ACC112 (cell line): ENCODE measurements around the gene VPS18.

Experiments
- H2AFZ ChIP-seq: fragments of 200-600 bp; sonication (generic); one replicate; pipeline ENCODE4 v1.6.0; 2017; ENCODE audit warnings: antibody characterized with exemption, low read length; ENCODE audit not compliant: unreplicated experiment
- H3K27ac ChIP-seq: fragments of 200-600 bp; sonication (generic); 2 replicates; pipeline ENCODE4 v1.5.1; 2014; ENCODE audit warnings: low read depth, mild to moderate bottlenecking, antibody characterized with exemption, low read length, moderate library complexity
- H3K27me3 ChIP-seq: fragments of 200-600 bp; sonication (generic); 2 replicates; pipeline ENCODE4 v1.6.1; 2014; ENCODE audit warnings: mild to moderate bottlenecking, antibody characterized with exemption, low read length, moderate library complexity, mixed read lengths; ENCODE audit not compliant: insufficient read depth
- H3K36me3 ChIP-seq: fragments of 200-600 bp; sonication (generic); 2 replicates; pipeline ENCODE4 v1.6.1; 2016; ENCODE audit warnings: mild to moderate bottlenecking, antibody characterized with exemption, low read length, moderate library complexity, mixed read lengths; ENCODE audit not compliant: insufficient read depth
- H3K4me1 ChIP-seq: fragments of 200-600 bp; sonication (generic); one replicate; pipeline ENCODE4 v1.6.1; 2016; ENCODE audit warnings: low read length, mixed read lengths; ENCODE audit not compliant: insufficient read depth, unreplicated experiment, control insufficient read depth
- H3K4me3 ChIP-seq: fragments of 200-600 bp; sonication (generic); 2 replicates; pipeline ENCODE4 v1.5.1; 2014; ENCODE audit warnings: mild to moderate bottlenecking, low read depth, low read length
- H3K79me2 ChIP-seq: fragments of 200-600 bp; sonication (generic); one replicate; pipeline ENCODE4 v1.6.0; 2016; ENCODE audit warnings: low read length; ENCODE audit not compliant: control insufficient read depth, unreplicated experiment, insufficient read depth

VPS18 gene

GRCh38 chr15:40886586-40886985 is 7.7 kb upstream of the VPS18 start:
- no peak overlapping the region for H3K27ac ChIP-seq
- H2AFZ ChIP-seq: no peak overlapping the region
- no peaks in the 10 kb centered on the region for H3K36me3 ChIP-seq
- no peaks in the 10 kb centered on the region for H3K79me2 ChIP-seq
- H3K4me1 ChIP-seq: no peaks in the 10 kb centered on the region
- H3K4me3 ChIP-seq: no peak overlapping the region
- H3K27me3 ChIP-seq: no peaks in the 10 kb centered on the region

GRCh38 chr15:40889112-40889511 is 5.1 kb upstream of the VPS18 start:
- Histone ChIP-seq H2AFZ (no peak overlapping the region), H3K36me3 (no peaks in the 10 kb centered on the region)

GRCh38 chr15:40891138-40891537 is 3.1 kb upstream of the VPS18 start:
- Histone ChIP-seq H2AFZ (no peak overlapping the region), H3K27me3 (no peaks in the 10 kb centered on the region), H3K79me2 (peaks cover 18% of the 10 kb centered on the region), H3K27ac (no peak overlapping the region), H3K4me1 (peaks cover 8% of the 10 kb centered on the region), H3K4me3 (no peak overlapping the region), H3K36me3 (no peaks in the 10 kb centered on the region)

More at GRCh38 chr15:40889112-40889511, 5.1 kb upstream of the VPS18 start:
- H3K27ac ChIP-seq: no peak overlapping the region
- no peaks in the 10 kb centered on the region for H3K79me2 ChIP-seq
- no peak overlapping the region for H3K4me3 ChIP-seq
- H3K4me1 ChIP-seq: no peaks in the 10 kb centered on the region
- H3K27me3 ChIP-seq: no peaks in the 10 kb centered on the region

GRCh38 chr15:40891810-40892446 is 2.3 kb upstream of the VPS18 start:
- Histone ChIP-seq H2AFZ (no peak overlapping the region), H3K4me3 (no peak overlapping the region), H3K79me2 (peaks cover 21% of the 10 kb centered on the region), H3K27ac (no peak overlapping the region), H3K36me3 (no peaks in the 10 kb centered on the region), H3K27me3 (no peaks in the 10 kb centered on the region), H3K4me1 (peaks cover 8% of the 10 kb centered on the region)

- Histone ChIP-seq H3K27me3 (no peaks in the 10 kb centered on the region), H3K27ac (no peak overlapping the region), H2AFZ (no peak overlapping the region), H3K4me3 (no peak overlapping the region), H3K36me3 (no peaks in the 10 kb centered on the region), H3K79me2 (peaks cover 21% of the 10 kb centered on the region), H3K4me1 (peaks cover 8% of the 10 kb centered on the region)
Measured at GRCh38 chr15:40892447-40893012, 1.7 kb upstream of the VPS18 start.

- Histone ChIP-seq H2AFZ (no peak overlapping the region), H3K36me3 (no peaks in the 10 kb centered on the region), H3K4me1 (peaks cover 8% of the 10 kb centered on the region), H3K27me3 (no peaks in the 10 kb centered on the region), H3K4me3 (no peak overlapping the region), H3K79me2 (peaks cover 21% of the 10 kb centered on the region), H3K27ac (no peak overlapping the region)
Measured at GRCh38 chr15:40893019-40893670, 1.1 kb upstream of the VPS18 start.

- Histone ChIP-seq H3K4me1 (peaks cover 8% of the 10 kb centered on the region), H3K27ac (peak overlapping the region; percentile 90), H3K79me2 (peaks cover 28% of the 10 kb centered on the region), H2AFZ (peak overlapping the region; percentile 97), H3K36me3 (no peaks in the 10 kb centered on the region), H3K4me3 (peak overlapping the region; percentile 98), H3K27me3 (no peaks in the 10 kb centered on the region)
Measured at GRCh38 chr15:40894681-40895448, 615 bp downstream of the VPS18 start.

- peaks cover 15% of the 10 kb centered on the region for H3K4me1 ChIP-seq
- H3K79me2 ChIP-seq: peaks cover 39% of the 10 kb centered on the region
- H2AFZ ChIP-seq: no peak overlapping the region
- H3K27me3 ChIP-seq: no peaks in the 10 kb centered on the region
- no peak overlapping the region for H3K27ac ChIP-seq
- no peak overlapping the region for H3K4me3 ChIP-seq
- peaks cover 8% of the 10 kb centered on the region; the same call in 1 of the 2 replicates for H3K36me3 ChIP-seq
Measured at GRCh38 chr15:40899536-40900207, 5.4 kb downstream of the VPS18 start.

- H3K27me3 ChIP-seq: no peaks in the 10 kb centered on the region
- H3K36me3 ChIP-seq: peaks cover 10% of the 10 kb centered on the region; the same call in 1 of the 2 replicates
- H2AFZ ChIP-seq: no peak overlapping the region
- no peak overlapping the region for H3K4me3 ChIP-seq
- peaks cover 14% of the 10 kb centered on the region for H3K4me1 ChIP-seq
- no peak overlapping the region for H3K27ac ChIP-seq
- H3K79me2 ChIP-seq: peaks cover 32% of the 10 kb centered on the region
Measured at GRCh38 chr15:40900256-40901052, 6.2 kb downstream of the VPS18 start.
